HG02840 (cell line): ENCODE measurements around the gene MSH5.
"Not testable (repeated sequence)": the region's sequence is repeated elsewhere in the genome, so short reads cannot be mapped to it uniquely, and the experiment has no call there.

Source experiments
- ATAC-seq: cut with Tn5 transposase; IDR thresholded peaks from one replicate; pipeline ENCODE4 v1.9.1; 2021; ENCODE audit warnings: mild to moderate bottlenecking, moderate library complexity, moderate number of reproducible peaks; ENCODE audit not compliant: unreplicated experiment, low FRiP score

MSH5 gene

DNA sequence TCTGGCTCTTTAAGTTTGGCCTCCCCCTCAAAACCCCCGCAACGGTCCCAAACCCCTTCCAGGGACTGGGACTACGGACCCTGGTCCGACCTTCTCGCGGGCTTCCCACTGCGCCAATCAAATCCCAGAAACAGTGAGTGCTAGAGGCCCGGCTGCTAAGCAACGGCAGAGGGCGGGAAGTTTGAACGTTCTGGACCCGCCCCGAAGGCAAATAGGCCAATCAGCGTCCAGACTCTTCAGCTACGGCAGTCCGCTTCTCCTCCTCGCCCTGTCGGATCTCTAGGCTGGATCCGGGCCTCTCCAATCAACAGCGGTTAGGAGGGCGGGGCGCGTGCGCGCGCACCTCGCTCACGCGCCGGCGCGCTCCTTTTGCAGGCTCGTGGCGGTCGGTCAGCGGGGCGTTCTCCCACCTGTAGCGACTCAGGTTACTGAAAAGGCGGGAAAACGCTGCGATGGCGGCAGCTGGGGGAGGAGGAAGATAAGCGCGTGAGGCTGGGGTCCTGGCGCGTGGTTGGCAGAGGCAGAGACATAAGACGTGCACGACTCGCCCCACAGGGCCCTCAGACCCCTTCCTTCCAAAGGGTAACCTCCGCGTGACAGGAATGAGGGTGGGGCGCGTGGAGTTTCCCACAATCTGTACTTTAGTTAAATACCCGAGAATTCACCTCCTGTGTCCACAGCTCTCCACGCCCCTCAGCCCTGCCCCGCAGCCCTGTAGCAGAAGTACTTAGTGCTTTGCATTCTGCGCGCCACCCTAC lies at the start of gene MSH5:
TSS of gene MSH5 (plus strand) at position 367 of the 758 bp plus-strand sequence. CDS start 462 bp downstream, outside the sequence.
- ATAC-seq, result peak; percentile 69

DNA sequence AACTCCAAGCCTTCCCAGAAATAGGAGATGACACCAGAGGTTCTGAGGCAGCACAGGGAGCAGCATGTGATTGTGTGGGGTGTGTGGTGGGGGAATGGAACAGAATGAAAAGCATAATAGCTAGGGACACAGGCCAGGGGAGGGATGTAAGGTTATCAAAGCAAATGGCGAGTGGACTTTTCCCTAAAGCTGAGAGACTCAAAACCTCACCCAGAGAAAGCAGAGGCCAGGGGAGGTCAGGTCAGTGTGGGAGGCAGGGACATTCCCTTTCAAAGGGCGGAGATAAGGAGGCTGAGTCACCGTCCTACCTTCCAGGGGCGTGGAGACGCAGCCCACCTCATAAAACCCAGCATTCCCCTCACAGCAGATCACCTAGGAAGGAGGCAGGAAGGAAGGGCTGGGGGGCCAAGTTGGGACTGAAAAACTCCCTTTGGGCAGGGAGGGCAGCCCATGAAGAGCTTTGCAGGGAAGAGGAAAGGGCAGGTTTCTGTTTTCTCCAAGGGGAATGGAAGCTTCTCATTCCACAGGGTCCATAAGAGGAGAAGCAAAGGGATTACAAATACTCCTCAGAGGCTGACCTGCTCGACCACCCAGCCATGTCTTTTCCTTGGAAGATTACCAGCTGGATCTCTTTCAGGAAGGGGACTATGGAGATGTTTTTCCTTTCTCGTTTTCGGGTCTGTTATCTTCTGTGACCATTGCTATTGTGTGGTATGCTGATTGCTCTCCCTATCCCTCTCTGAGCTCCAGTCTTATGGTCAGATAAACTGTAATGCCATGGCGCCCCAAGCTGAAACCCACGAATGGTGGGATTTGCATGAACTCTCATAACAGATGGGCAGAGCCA lies 49.4 kb upstream of the MSH5 start:
- no peak for ATAC-seq

DNA sequence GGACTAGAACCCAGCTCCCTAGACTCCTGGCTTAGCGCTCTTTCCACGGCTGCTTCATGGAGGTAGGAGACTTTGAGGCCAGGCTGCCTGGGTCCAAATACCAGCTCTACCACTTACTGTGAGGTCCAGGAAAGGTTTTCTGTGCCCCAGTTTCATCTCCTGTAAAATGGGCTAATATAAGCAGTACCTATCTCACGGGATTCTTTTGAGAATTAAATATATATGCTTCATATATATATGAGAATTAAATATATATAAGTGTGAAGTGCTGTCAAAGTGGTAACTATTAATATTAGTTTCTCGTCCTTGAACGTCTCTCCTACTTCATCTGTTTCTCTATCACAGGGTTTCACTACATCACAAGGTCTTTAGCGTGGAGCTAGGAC lies 48.7 kb upstream of the MSH5 start:
- ATAC-seq, result no peak

DNA sequence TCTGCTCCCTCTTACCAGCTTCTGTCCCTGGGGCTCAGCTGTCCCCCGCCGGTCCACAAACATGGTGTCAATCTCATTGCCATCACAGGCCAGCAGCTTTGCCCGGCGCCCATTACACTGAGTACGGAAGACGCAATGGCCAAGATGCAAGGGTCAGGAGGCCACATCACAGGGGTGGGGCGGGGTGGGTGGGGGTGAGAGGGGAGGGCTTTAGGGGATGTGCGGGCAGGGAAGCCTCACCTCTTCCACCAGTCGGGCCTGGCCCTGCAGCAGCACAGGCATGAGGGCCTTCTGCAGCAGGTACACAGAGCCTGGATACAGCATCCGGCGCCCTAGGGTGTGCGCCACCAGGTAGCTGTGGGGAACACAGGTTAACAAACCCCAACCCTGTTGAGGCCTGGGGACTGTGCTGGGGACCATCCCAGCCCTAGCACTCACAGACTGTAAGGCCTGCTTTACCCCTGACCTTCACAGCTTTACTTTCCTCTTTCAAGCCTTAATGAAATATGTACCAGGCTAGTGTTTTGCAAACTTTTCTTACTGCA lies 48.2 kb upstream of the MSH5 start:
- no peak for ATAC-seq

DNA sequence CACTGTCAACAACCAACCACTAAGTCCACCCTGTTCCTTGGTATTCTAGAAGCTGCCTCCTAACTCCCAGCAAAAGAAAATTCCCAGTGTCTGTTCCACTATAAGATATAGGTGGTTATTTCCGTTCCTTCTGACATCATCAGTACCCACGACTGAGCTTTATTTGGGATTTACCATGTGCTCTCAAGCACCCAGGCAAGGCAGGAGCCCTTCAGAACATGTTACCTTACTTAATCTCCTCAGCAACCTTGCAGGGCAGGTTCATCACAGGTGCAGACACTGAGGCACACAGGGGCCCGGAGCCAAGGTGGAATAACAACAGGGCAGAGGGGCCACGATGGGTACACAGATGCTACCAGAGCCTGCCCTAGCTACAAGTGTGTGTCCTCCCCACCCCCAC lies 47.5 kb upstream of the MSH5 start:
- ATAC-seq, result no peak

DNA sequence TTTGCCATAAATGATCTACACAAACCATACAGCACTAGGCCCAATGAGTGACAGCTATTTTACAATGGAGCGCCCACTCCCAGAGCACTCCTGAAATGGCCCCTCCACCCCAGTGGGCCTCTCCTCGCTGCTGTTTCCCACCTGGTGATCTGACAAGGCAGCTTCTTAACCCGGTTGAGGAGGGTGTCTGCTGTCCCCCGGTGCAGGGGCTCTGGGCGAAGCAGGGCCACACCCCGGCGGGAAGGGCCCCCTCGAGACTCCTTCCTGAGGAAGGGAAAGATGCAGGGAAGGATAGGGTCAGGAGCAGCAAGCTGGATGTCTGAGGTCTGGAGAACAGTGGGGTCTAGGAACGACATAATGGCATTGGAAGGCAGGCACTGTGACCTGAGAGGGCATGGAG lies 46.9 kb upstream of the MSH5 start:
- no peak for ATAC-seq

DNA sequence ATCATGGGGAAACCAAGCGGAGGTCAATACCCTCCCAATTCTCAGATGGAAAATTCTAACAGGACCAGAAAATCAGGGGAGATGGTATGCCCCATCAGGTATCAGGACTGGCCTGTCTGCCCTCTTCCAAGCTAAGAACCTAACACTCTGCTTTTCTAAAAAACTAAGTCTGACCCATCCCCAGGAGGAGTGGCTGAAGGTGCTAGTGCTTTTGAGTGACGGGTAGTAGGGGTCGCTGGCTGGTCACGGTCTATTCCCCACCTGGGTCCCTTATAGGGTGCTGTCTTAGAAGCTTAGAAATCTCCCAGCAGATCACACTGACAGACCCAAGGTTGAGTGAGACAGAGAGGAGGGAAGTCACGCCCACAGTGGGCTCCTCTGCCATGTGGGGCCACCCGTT lies 46.3 kb upstream of the MSH5 start:
- ATAC-seq, result no peak

DNA sequence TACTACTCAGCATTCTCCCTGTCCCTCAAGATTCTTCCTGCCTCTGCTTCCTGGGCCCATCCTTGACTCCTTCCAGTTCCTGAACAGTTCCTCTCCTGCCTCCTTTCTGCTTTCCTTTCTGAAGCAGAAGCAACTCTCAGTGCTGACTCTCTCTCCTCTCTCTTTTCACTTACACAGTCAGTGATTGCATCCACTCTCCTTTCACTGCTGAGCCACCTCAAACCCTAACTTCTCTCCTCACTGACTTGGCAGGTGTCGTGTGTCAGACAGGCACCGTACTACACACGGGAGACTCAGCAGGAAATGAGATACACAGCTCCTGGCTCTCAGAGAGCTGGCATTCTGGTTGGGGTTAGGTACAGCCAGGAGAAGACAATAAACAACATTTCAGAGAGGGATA lies 42.2 kb upstream of the MSH5 start:
- ATAC-seq, result no peak

DNA sequence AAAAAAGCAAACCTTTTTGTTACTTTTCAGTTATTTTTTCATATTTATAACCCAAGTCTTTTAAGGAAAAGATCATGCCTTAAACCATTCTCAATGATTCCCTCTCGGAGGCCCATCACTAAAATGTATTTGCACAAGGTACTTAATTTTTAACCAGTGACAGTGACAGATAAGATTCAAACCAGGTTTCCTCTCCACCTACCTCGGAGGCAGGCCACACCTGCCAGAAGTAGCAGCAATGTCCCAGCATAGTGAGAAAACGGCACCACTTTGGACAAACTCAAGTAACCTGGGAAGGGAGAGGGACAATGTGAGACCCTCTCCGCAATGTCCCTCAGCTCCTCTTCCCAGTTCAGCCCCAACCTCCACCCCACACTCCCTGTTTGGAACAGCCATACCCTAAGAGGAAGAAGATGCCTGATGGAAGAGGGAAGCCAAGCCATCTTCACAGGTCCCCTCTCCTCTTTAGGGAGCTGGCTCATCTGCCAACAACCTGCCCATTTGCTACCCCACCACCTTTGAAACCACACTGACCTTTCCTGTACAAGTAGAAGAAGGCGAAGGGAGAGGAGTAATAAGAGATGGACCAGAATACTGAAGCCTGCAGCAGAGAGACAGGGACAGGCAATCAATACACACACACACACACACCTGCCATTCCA lies 38.9 kb upstream of the MSH5 start:
- no peak for ATAC-seq

DNA sequence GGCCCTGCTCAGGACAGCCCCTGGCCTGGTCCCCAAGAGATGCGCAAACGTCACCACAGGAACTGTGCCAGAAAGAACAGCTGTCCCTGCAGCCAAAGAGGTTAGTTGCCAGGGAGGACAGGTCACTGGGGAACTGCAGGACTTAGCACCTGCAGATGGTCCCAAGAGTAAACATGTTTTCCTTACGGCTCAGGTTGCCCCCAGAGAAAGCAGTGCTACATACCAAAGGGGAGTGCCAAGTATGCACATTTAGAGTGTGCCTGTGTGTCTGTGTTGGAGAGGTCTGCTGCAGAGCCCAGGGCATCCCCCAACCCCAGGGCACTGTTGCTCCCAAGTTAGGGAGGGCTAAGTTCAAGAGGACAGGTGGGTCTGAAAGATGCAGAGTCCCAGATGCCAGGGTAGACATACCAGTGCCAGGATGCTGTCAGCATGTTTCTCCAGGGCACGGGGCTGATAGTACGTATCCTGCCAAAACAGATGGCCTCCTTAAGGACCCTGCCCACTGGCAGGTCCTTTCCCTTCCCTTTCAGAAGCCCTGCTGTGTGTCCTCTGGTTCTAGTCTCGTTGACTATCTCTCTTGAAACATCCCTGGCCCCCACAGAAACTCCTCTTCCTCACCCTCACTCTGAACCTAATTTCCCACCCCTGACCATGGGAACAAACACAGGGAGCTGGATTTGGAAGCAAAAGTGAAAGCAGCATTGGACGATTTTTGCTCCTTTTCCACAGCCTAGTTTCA lies 38.0 kb upstream of the MSH5 start:
- no peak for ATAC-seq

DNA sequence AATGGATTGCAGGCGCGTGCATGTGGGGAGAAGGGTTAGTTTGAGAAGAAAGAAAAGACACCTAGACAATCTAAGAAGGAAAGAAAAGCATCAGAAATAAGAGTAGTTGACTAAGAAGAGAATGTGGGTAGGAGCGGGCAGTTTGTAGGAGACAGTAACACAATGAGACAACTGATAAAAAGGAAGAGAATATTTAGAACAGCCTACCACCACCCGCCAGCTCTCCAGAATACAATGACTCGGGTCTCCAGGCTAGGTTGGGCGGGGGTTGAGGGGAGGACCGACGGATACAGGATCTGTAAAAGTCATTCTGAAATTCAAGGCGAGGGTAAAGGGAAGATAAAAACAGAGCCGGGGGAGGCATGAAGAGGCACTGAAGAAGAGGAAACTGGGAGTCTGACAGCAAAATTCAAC lies 37.4 kb upstream of the MSH5 start:
- no peak for ATAC-seq

DNA sequence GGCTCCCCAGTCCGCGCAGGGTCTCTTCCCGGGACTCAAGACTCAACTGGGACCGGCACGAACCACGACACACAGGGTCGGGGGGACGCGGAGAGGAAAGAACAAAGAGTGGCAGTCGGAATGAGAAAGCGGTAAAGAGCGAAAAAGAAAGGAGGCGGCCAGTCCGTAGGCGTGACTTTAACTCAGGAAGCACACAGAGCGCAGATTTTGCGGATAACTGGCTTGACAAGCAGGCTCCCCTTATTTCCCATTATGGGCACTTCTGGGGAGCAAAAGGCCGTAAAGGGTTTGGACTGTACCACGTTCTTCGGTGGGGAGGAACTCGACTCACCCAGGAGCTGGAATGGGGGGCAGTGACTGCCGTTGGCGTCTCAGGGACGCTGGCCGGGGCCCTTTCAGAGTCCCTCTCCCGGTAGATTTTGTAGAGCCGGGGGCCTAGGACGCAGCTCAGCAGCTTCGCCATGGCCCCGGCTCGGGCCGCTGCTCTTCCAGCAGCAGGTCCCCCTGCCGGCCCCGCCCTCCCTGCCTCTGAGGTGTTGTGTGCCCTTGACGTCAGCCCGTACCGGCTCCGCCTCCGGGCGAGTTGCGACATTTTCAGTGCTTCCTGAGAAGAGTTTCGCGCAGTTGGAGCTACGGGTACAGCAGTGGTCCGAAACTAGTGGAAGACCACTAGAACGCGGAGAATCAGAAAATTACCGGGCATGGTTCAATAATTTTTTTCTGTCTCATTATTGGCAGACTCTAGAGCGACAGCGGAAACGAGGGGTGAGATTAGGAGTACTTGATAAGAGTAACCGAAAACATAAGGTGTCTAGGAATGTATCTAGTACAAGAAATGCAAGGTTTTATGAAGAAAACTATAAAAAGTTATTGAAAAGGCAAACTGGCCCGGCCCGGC lies 36.7 kb upstream of the MSH5 start, which contains the start of gene ABHD16A:
TSS of gene ABHD16A (minus strand) at position 506 of the 898 bp plus-strand sequence. CDS start at position 463, 43 bp downstream.
- peak; percentile 71 for ATAC-seq

DNA sequence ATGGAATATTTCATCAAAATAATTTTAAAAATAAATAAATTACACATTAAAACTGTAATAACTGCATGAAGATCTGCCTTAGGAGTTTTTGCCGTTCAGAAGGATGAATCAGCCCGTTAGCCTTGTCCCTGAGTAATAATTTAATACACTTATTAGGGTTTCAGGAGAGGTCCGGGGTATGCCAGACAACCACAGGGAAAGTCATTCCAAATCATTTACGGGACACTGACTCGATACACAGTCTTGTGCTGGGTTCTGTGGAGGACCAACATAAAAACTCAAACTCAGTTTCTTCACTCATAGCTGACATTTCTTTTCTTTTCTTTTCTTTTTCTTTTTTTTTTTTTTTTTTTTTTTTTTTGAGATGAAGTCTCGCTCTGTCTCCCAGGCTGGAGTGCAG lies 33.9 kb upstream of the MSH5 start:
- no peak for ATAC-seq

DNA sequence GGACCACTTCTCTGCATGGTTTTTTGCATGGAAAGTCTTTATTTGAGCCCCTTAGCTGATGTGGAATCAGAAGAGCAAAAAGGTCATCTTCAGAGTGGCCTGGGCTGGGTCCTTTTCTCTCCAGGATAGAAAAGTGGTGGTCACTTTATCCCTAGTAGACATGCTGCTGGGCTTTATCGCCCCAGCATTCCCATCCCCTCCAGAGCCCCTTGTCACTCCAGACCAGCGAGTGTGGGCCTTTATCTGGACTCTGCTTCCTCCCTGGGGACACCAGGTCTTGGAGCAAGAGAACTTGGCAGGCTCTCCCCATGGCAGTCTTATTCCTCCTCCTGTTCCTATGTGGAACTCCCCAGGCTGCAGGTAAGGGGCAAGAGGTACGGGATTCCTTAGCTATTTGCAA lies 33.2 kb upstream of the MSH5 start, which contains the start of gene LY6G6F:
TSS of gene LY6G6F (plus strand) at position 268 of the 400 bp plus-strand sequence. CDS start at position 309, 41 bp downstream.
- no peak for ATAC-seq

DNA sequence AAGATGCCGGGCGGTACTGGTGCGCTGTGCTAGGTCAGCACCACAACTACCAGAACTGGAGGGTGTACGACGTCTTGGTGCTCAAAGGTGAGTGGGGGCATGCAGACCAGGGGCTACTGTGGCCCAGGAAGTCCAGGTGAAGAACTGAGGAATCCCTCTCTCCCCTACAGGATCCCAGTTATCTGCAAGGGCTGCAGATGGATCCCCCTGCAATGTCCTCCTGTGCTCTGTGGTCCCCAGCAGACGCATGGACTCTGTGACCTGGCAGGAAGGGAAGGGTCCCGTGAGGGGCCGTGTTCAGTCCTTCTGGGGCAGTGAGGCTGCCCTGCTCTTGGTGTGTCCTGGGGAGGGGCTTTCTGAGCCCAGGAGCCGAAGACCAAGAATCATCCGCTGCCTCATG lies 32.1 kb upstream of the MSH5 start:
- ATAC-seq, result no peak

DNA sequence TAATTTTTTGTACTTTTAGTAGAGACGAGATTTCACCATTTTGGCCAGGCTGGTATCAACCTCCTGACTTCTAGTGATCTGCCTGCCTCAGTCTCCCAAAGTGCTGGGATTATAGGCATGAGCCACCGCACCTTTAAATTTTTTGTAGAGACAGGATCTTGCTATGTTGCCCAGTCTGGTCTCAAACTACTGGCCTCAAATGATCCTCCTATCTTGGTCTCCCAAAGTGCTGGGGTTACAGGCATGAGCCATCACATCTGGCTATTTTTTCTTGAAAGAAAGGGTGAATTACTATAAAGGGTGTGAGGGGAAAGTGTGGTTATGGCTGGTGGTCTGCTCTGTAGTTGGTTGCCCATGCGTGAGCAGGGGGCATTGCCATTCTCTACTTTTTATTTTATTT lies 31.6 kb upstream of the MSH5 start:
- ATAC-seq, result no peak

DNA sequence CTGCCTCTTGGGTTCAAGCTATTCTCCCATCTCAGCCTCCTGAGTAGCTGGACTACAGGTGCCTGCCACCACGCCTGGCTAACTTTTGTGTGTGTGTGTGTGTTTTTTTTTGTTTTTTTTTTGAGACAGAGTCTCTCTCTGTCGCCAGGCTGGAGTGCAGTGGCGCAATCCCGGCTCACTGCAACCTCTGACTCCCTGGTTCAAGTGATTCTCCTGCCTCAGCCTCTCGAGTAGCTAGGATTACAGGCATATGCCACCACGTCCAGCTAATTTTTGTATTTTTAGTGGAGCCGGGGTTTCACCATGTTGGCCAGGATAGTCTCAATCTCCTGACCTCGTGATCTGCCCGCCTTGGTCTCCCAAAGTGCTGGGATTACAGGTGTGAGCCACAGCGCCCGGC lies 30.6 kb upstream of the MSH5 start:
- not testable (repeated sequence) for ATAC-seq

DNA sequence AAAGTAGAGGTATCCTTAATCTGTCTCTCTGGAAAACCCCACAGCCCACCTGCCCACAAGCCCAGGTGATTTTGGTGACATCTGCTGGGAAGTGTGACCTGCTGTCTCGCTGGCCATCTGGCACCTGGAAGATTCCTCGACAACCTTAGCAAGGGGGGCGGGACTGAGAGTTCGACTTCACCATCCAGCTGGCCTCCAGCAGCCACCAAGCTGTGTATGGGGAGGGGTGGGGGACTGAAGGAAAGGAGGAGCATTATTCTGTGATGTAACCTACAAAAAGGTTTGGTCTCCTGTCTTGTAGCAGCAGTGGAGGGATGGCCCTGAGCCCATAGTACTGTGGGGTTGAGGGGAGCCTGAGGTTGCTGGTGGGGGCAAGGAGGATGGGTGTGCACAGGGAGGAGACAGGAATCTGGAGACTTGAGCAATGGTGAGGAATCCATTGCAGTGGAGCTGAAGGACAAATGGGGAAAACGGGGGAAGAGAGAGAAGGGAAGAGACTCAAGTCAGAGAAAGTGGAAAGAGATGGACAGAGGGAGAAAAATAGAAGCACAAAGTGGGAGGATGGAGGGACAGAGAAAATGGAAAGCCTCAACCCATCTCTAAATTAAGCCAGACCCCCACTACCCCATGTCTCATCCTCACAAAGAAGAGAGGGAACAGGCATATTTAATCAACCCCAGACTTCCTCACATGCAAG lies 29.1 kb upstream of the MSH5 start:
- no peak for ATAC-seq
